Caco-2 (cell line): ENCODE results near the gene BIN2. TPM values are rescaled to one million over a fixed set of nuclear protein-coding genes. Genes with fewer than 3 reads are reported as not detected.

Experiments
- BruUV-seq: library from RNA; stranded (reverse); fragments of 400-500 nt; replicated peaks from 2 replicates; lab custom pipeline; 2021; lab: Mats Ljungman, UMichigan
- CTCF ChIA-PET: fragments of 300-600 bp; sonication (Branson Sonifier 250); formaldehyde crosslinking; loops from one replicate; lab custom pipeline; 2022; ENCODE audit warnings: antibody characterized with exemption; lab: Charles Lee
- POLR2A ChIA-PET: fragments of 300-600 bp; sonication (Branson Sonifier 250); formaldehyde crosslinking; loops from one replicate; lab custom pipeline; 2022; ENCODE audit warnings: antibody characterized with exemption; lab: Charles Lee
- DNase-seq, 2 experiments: peaks; one replicate each; pipeline versions ENCODE4 v3.0.0 to v3.0.0-alpha.2; 2020 to 2022
- H3K27me3 ChIP-seq: replicated peaks from 2 replicates; pipeline ENCODE4 v1.6.0; 2011; ENCODE audit warnings: low read length; ENCODE audit not compliant: control insufficient read depth, insufficient read depth
- H3K36me3 ChIP-seq: 2 replicates; pipeline ENCODE4 v1.5.1; 2011; ENCODE audit warnings: low read length; ENCODE audit not compliant: control insufficient read depth, insufficient read depth
- H3K4me1 ChIP-seq: fragments of 250-450 bp; sonication (Bioruptor Pico); 2 replicates; pipeline ENCODE4 v1.5.1; 2020; ENCODE audit warnings: mild to moderate bottlenecking
- H3K4me3 ChIP-seq: 2 replicates; pipeline ENCODE4 v1.5.1; 2011; ENCODE audit warnings: low read depth, mild to moderate bottlenecking, control low read depth, low read length
- H3K9me3 ChIP-seq: fragments of 250-450 bp; sonication (Bioruptor Pico); 2 replicates; pipeline ENCODE4 v1.5.1; 2020; ENCODE audit warnings: mild to moderate bottlenecking, moderate library complexity
- H3K27ac Mint-ChIP-seq: one replicate; pipeline ENCODE4 v1.8.0; 2022; ENCODE audit warnings: mixed read lengths; ENCODE audit not compliant: unreplicated experiment
- H3K27me3 Mint-ChIP-seq: one replicate; pipeline ENCODE4 v1.8.0; 2022; ENCODE audit warnings: mixed read lengths; ENCODE audit not compliant: insufficient read depth, unreplicated experiment
- H3K36me3 Mint-ChIP-seq: one replicate; pipeline ENCODE4 v1.8.0; 2022; ENCODE audit warnings: mild to moderate bottlenecking, mixed read lengths; ENCODE audit not compliant: insufficient read depth, unreplicated experiment
- H3K4me1 Mint-ChIP-seq: one replicate; pipeline ENCODE4 v1.8.0; 2022; ENCODE audit warnings: low read depth, mixed read lengths; ENCODE audit not compliant: unreplicated experiment
- H3K4me3 Mint-ChIP-seq: one replicate; pipeline ENCODE4 v1.8.0; 2022; ENCODE audit warnings: mild to moderate bottlenecking, moderate library complexity, mixed read lengths; ENCODE audit not compliant: unreplicated experiment
- H3K9me3 Mint-ChIP-seq: one replicate; pipeline ENCODE4 v1.8.0; 2022; ENCODE audit warnings: mixed read lengths; ENCODE audit not compliant: unreplicated experiment
- CTCF ChIP-seq, 2 experiments: fragments of 200-600 bp in 1 of 2; IDR thresholded peaks; 1 replicate in 1 of 2; 2 replicates in 1 of 2; pipeline versions ENCODE4 v1.5.1 to v1.8.0; 2011 to 2022; ENCODE audit warnings: antibody characterized with exemption in 1 of 2, control low read depth in 1 of 2, inconsistent platforms in 1 of 2, low read depth in 1 of 2, low read length in 1 of 2, mild to moderate bottlenecking in 1 of 2, moderate library complexity in 1 of 2; ENCODE audit not compliant: insufficient read depth in 1 of 2, severe bottlenecking in 1 of 2, unreplicated experiment in 1 of 2
- intact Hi-C: fragments of 100-400 bp; cut with micrococcal nuclease; formaldehyde crosslinking; loops from one replicate; pipeline ENCODE4 v1.10.0; 2022; ENCODE audit not compliant: unreplicated experiment
- total RNA-seq: library from RNA; stranded (reverse); gene quantifications from 2 replicates; pipeline ENCODE4 v1.2.3, GENCODE V29; 2022

The BIN2 gene
- total RNA-seq, 1 experiment from 2014 or later = 0.18 TPM

- ChIA-PET CTCF (interaction anchor here (0.6 to 0.8 kb wide), 2 partner anchors 76 to 100 kb away, joined by 3 read pairs; no protein-coding TSS in a partner anchor), POLR2A (interaction anchor here (0.7 to 0.9 kb wide), 2 partner anchors 13 to 76 kb away, joined by 3 read pairs; partner anchors contain the start of gene SMAGP)
- TF ChIP-seq CTCF (IDR thresholded peaks at IDR 0.05; ENCODE audit: insufficient read depth in 1 of 2, low read depth in 1 of 2, low read length in 1 of 2, severe bottlenecking in 1 of 2, unreplicated experiment in 1 of 2) = no peak
- Histone ChIP-seq H3K27me3 (no peaks in the 10 kb centered on the region), H3K36me3 (no peaks in the 10 kb centered on the region; the same call in 1 of the 2 replicates), H3K4me1 (peaks cover 15% of the 10 kb centered on the region), H3K9me3 (no peaks in the 10 kb centered on the region), H3K4me3 (no peak overlapping the region)
- Mint-ChIP-seq H3K36me3 (peaks cover 3% of the 10 kb centered on the region), H3K27ac (no peak overlapping the region), H3K4me1 (peaks cover 25% of the 10 kb centered on the region), H3K27me3 (no peaks in the 10 kb centered on the region), H3K4me3 (no peak overlapping the region), H3K9me3 (no peaks in the 10 kb centered on the region)
- intact Hi-C loops = loop anchor here (10.0 kb wide), 1 partner anchor 521 kb away; no protein-coding TSS in a partner anchor
- BruUV-seq = no TSS peak
- DNase-seq = no peak
Observed at GRCh38 chr12:51345681-51346080, 21.7 kb upstream of the BIN2 start.

- Histone ChIP-seq H3K36me3 (no peaks in the 10 kb centered on the region; the same call in 1 of the 2 replicates), H3K4me3 (no peak overlapping the region), H3K27me3 (no peaks in the 10 kb centered on the region), H3K4me1 (peaks cover 12% of the 10 kb centered on the region), H3K9me3 (no peaks in the 10 kb centered on the region)
- Mint-ChIP-seq H3K4me3 (no peak overlapping the region), H3K27ac (no peak overlapping the region), H3K27me3 (no peaks in the 10 kb centered on the region), H3K4me1 (peaks cover 25% of the 10 kb centered on the region), H3K36me3 (no peaks in the 10 kb centered on the region), H3K9me3 (no peaks in the 10 kb centered on the region)
- ChIA-PET POLR2A (interaction anchor here (1.1 kb wide), 1 partner anchor 337 kb away, joined by 3 read pairs; no protein-coding TSS in a partner anchor), CTCF (interaction anchor here (0.5 to 1.3 kb wide), 2 partner anchors 74 to 1602 kb away, joined by 4 to 13 read pairs; partner anchors contain the start of gene TMBIM6)
- BruUV-seq = no TSS peak
- intact Hi-C loops = loop anchor here (10.0 kb wide), 1 partner anchor 518 kb away; no protein-coding TSS in a partner anchor
- DNase-seq = no peak
- no peak for TF ChIP-seq CTCF (IDR thresholded peaks at IDR 0.05; ENCODE audit: insufficient read depth in 1 of 2, low read depth in 1 of 2, low read length in 1 of 2, severe bottlenecking in 1 of 2, unreplicated experiment in 1 of 2)
Observed at GRCh38 chr12:51343201-51343600, 19.2 kb upstream of the BIN2 start.

- H3K4me1 ChIP-seq = peaks cover 10% of the 10 kb centered on the region
- no peak overlapping the region for H3K27ac Mint-ChIP-seq
- no peaks in the 10 kb centered on the region for H3K9me3 ChIP-seq
- CTCF ChIA-PET = interaction anchor here (0.5 to 3.0 kb wide), 5 partner anchors 65 to 472 kb away, joined by 3 to 104 read pairs (median 6); partner anchors contain the start of gene SMAGP
- no peak overlapping the region for H3K4me3 ChIP-seq
- BruUV-seq = no TSS peak
- intact Hi-C loops = loop anchor here (10.0 kb wide), 1 partner anchor 518 kb away; no protein-coding TSS in a partner anchor
- no peaks in the 10 kb centered on the region for H3K9me3 Mint-ChIP-seq
- DNase-seq = no peak
- no peaks in the 10 kb centered on the region for H3K27me3 Mint-ChIP-seq
- H3K36me3 Mint-ChIP-seq = no peaks in the 10 kb centered on the region
- H3K36me3 ChIP-seq = no peaks in the 10 kb centered on the region; the same call in 1 of the 2 replicates
- H3K4me1 Mint-ChIP-seq = peaks cover 25% of the 10 kb centered on the region
- H3K27me3 ChIP-seq = no peaks in the 10 kb centered on the region
- TF ChIP-seq CTCF (IDR thresholded peaks at IDR 0.05; ENCODE audit: insufficient read depth in 1 of 2, low read depth in 1 of 2, low read length in 1 of 2, severe bottlenecking in 1 of 2, unreplicated experiment in 1 of 2) = no peak
- no peak overlapping the region for H3K4me3 Mint-ChIP-seq
- POLR2A ChIA-PET = interaction anchor here (0.6 to 1.1 kb wide), 2 partner anchors 73 to 337 kb away, joined by 3 read pairs; no protein-coding TSS in a partner anchor
Observed at GRCh38 chr12:51342416-51342815, 18.4 kb upstream of the BIN2 start.
